Lower lobe of right lung (tissue), 2 donors: Measurements from ENCODE around the gene ADISSP. TPM values are rescaled to one million over a fixed set of nuclear protein-coding genes. Genes with fewer than 3 reads are reported as not detected.

Experiments
- ATAC-seq, 2 donors: fragments of 200-7000 bp; cut with Tn5 transposase; one replicate each; pipeline ENCODE4 v1.9.1; 2020 to 2022; ENCODE audit warnings: mild to moderate bottlenecking in 2 of 2, moderate library complexity in 2 of 2
- DNase-seq: peaks from one replicate; pipeline ENCODE4 v3.0.0-alpha.2; 2020
- H3K27ac ChIP-seq: fragments of 200-600 bp; one replicate; pipeline ENCODE4 v1.8.0; 2022
- H3K27me3 ChIP-seq: fragments of 200-600 bp; one replicate; pipeline ENCODE4 v1.8.0; 2022; ENCODE audit warnings: low read depth
- H3K36me3 ChIP-seq: fragments of 200-600 bp; one replicate; pipeline ENCODE4 v1.8.0; 2022; ENCODE audit warnings: mild to moderate bottlenecking
- H3K4me1 ChIP-seq: fragments of 200-600 bp; one replicate; pipeline ENCODE4 v1.8.0; 2022
- H3K4me3 ChIP-seq: fragments of 200-600 bp; one replicate; pipeline ENCODE4 v1.8.0; 2022; ENCODE audit warnings: mild to moderate bottlenecking
- H3K9me3 ChIP-seq: fragments of 200-600 bp; one replicate; pipeline ENCODE4 v1.8.0; 2022
- CTCF ChIP-seq: fragments of 200-600 bp; IDR thresholded peaks from one replicate; pipeline ENCODE4 v1.8.0; 2022; ENCODE audit warnings: antibody characterized with exemption, mild to moderate bottlenecking
- intact Hi-C: fragments of 100-400 bp; cut with DNase I; formaldehyde crosslinking; loops from one replicate; pipeline ENCODE4 v1.11.0; 2022
- total RNA-seq: library from RNA; stranded (reverse); fragmentation: NEBNext Ultra II Directional; extraction: Animal tissue kit (Norgen Biotek cat#: 25700); gene quantifications from one replicate; pipeline ENCODE4 v1.2.1, GENCODE V29; 2021
- donor health status: DM: no; HTN: yes; CAD: no; lungs with severe emphysema.

ADISSP gene
- total RNA-seq, 1 donor from 2014 or later: 33.2 TPM

GRCh38 chr20:3783068-3783489 lies 15.5 kb upstream of the ADISSP start:
- H3K36me3 ChIP-seq: peaks cover 13% of the 10 kb centered on the region
- H3K4me1 ChIP-seq: peaks cover 56% of the 10 kb centered on the region
- H3K27ac ChIP-seq: peak overlapping the region; percentile 18
- no peak for TF ChIP-seq CTCF
- peak; percentile 53 for DNase-seq
- intact Hi-C loops: no loop called here
- H3K9me3 ChIP-seq: no peaks in the 10 kb centered on the region
- H3K4me3 ChIP-seq: no peak overlapping the region
- ATAC-seq: no peak
- peaks cover 7% of the 10 kb centered on the region for H3K27me3 ChIP-seq

- ATAC-seq (no peak), DNase-seq (peak; percentile 30)
- no peak overlapping the region for H3K27ac ChIP-seq
- H3K36me3 ChIP-seq: peaks cover 13% of the 10 kb centered on the region
- no peaks in the 10 kb centered on the region for H3K9me3 ChIP-seq
- peaks cover 60% of the 10 kb centered on the region for H3K4me1 ChIP-seq
- no peak for TF ChIP-seq CTCF
- no peak overlapping the region for H3K4me3 ChIP-seq
- intact Hi-C loops: no loop called here
- peaks cover 7% of the 10 kb centered on the region for H3K27me3 ChIP-seq
These were observed 15.0 kb upstream of the ADISSP start for GRCh38 chr20:3782597-3782996.

- intact Hi-C loops: no loop called here
- ATAC-seq (peak; percentile 72 to 82), DNase-seq (peak; percentile 75)
- H3K27me3 ChIP-seq: peaks cover 7% of the 10 kb centered on the region
- no peaks in the 10 kb centered on the region for H3K9me3 ChIP-seq
- TF ChIP-seq CTCF: peak; percentile 36
- H3K4me3 ChIP-seq: peak within 1 kb of the TSS; percentile 47
- peak within 1 kb of the TSS; percentile 66 for H3K27ac ChIP-seq
- H3K4me1 ChIP-seq: peaks cover 60% of the 10 kb centered on the region
- peaks cover 13% of the 10 kb centered on the region for H3K36me3 ChIP-seq
These were observed 13.8 kb upstream of the ADISSP start, which contains the start of gene SPEF1 for GRCh38 chr20:3781153-3781910. SPEF1 (minus strand) TSS chr20:3781448; CDS start chr20:3781287, 161 bp downstream.

GRCh38 chr20:3778976-3779375 lies 11.4 kb upstream of the ADISSP start:
- Histone ChIP-seq H3K27ac (no peak overlapping the region), H3K4me1 (peaks cover 42% of the 10 kb centered on the region), H3K4me3 (no peak overlapping the region), H3K36me3 (peaks cover 4% of the 10 kb centered on the region), H3K9me3 (no peaks in the 10 kb centered on the region), H3K27me3 (peaks cover 7% of the 10 kb centered on the region)
- DNase-seq: peak; percentile 32
- intact Hi-C loops: no loop called here
- no peak for ATAC-seq
- TF ChIP-seq CTCF: no peak

GRCh38 chr20:3777716-3778629 lies 10.4 kb upstream of the ADISSP start:
- H3K36me3 ChIP-seq: no peaks in the 10 kb centered on the region
- peak overlapping the region; percentile 62 for H3K4me3 ChIP-seq
- intact Hi-C loops: no loop called here
- H3K27me3 ChIP-seq: peaks cover 7% of the 10 kb centered on the region
- peak; percentile 84 for DNase-seq
- peaks cover 32% of the 10 kb centered on the region for H3K4me1 ChIP-seq
- no peak overlapping the region for H3K27ac ChIP-seq
- ATAC-seq: peak; percentile 82 to 87
- H3K9me3 ChIP-seq: no peaks in the 10 kb centered on the region
- TF ChIP-seq CTCF: peak; percentile 8
